GM21367 (cell line): Measurements from ENCODE around the gene DGLUCY.

Experiments used
- ATAC-seq: cut with Tn5 transposase; IDR thresholded peaks from one replicate; pipeline ENCODE4 v1.9.1; 2021; ENCODE audit not compliant: unreplicated experiment

DGLUCY gene

DNA sequence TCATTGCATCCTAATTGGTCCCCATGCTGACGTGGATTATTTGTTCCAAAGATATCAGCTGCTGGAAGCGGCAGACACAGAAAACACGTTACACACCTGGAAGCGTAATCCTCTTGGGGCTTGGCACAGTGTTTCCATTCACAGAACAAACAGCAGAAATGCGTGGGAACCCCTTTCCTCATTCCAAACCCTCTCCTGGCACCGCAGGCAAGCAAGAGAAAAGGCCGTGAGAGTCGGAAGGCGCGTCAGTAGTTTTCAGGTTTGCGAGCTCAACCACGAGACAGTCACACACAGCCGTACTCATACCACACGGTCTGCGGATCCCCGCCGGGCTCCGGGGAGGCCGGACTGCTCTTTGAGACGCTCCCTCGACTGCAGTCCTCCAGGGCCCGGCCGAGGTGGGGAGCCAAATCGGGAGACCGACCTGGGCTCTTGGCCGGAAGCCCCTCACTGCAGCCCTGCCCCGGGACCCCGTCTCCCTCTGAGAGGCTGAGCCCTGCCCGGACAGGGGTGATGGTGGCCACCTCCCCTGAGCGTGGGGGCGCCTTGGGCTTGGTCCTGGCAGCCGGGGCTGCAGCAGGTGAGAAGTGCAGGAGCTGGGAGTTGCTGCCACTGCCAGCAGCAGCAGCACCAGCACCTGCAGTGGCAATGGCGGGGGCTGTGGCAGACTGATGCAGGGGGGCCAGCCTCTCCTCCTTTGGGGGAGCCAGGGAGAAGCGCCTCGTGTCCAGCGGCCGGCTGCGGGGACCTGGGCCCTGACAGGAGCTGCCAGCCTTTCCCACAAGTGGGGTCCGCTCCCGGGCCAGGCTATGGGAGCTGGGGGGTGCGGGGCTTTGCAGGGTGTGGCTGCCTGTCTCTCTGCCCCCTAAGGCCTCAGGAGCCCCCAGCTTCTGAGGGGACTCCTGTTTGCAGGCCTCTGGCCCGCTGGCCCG lies 158.7 kb downstream of the DGLUCY start:
- no peak for ATAC-seq

DNA sequence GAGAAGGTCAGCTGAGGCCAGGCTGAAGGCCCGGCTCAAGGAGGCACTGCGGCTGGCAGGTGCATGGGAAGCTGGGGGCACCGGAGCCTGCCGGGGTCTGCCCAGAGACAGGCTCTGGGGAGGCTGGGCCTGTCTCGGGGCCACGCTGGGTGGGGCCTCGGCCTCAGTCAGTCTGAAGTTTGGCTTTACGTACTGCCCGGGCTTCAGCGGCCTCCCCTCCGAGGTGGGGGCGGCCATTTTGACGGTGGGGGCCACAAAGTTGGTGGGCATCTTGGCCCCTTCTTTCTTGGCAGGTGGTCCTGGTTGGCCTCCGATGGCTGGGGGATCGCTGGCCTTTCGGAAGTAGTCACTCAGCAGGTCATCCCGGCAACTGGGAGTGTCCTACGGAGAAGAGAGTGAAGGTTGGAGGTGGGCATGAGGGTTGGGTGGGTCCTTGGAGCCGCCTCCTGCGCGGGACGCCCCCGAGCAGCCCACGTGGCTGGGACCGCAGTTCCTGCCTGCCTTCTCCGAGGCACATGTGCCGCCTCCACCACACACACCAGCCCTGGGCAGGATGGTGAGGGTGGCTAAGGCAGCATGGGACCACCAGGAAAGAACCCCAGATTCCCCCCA lies 159.5 kb downstream of the DGLUCY start:
- ATAC-seq, result no peak

DNA sequence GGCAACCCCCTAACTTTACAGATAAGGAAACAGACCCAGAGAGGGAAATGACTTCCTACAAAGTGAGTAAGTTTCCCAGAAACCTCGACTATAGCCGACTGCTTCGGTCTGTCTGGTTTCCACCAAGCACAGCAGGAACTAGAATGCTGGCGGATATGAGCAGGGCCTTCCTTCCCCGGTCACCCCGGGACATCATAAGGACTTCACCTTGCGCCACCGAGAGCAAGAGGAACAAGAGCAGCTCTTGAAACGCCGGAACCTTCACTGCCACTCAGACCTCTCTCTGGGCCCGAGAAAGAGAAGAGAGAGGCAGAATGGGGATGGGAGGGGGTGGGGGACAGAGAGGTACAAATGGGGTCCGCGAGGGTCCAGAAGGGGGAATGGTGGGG lies 160.0 kb downstream of the DGLUCY start:
- no peak for ATAC-seq

DNA sequence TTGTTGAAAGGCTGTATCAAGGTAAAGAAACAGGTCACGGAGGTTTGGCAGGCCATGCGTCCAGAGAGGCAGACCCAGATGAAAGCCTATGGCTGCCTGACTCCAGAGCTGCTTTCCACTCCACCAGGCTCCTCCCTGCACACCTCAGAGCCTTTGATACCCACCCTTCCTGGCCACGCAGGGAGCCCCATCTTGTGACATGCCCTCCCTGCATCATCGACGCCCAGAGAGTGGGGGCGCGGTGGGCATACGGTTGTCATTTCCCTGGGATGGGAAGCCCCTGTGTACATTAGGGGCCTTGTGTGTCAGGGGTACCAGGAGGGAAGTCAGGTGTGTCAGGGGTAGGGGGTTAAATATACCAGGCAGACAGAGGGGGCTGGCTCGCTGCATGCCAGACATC lies 160.9 kb downstream of the DGLUCY start:
- ATAC-seq, result no peak
